HG03460 (cell line): ENCODE data around the gene FBXW12.
"Not testable (repeated sequence)": the region's sequence is repeated elsewhere in the genome, so short reads cannot be mapped to it uniquely, and the experiment has no call there.

Experiments
- ATAC-seq: cut with Tn5 transposase; IDR thresholded peaks from one replicate; pipeline ENCODE4 v1.9.1; 2021; ENCODE audit not compliant: unreplicated experiment

FBXW12 gene

DNA sequence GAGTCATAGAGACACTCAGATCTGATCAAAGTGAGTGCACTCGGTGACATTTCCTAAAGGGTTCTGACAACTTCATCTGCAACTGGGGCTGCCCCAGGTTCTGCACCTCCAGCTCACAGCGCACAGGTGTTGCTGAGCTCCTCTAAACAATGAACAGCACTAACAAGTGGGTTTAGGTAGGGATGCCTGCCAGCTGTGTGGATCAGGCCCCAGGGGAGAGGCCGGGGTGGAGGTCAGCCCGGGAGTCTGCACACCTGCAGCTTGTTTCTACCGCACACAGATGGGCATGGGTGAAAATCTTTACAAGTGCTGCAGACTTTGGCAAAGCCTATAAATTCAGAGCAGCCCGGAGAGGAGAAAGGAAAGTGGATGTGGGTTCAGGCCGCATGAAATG is 355 bp downstream of the FBXW12 start:
- ATAC-seq = no peak

DNA sequence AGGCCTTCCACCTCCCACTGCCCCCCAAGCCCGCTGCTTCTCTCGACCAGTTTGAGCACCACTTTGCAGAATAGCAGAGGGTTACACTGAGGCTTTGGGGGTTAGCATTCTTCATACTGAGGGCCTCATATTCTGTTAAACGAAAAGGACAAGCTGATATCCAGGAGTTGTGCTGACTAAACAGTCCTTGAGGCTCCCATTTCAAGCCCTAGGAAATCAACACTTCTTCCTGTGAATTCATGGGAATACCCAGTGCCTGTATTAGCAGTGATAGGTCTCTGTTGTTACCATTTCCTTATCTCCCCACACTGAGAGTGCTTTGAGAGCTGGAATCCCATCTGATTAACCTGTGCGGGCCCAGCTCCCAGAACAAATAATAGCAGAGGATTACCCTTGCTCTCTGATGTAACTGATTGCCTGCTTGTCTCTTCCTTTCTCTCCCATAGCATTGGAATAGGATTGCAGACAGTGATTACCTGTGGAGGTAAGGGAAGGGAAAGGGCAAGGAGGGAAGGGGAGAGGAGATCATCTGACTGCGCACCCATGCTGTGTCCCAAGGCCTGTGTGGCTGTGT is 930 bp downstream of the FBXW12 start:
- no peak for ATAC-seq

DNA sequence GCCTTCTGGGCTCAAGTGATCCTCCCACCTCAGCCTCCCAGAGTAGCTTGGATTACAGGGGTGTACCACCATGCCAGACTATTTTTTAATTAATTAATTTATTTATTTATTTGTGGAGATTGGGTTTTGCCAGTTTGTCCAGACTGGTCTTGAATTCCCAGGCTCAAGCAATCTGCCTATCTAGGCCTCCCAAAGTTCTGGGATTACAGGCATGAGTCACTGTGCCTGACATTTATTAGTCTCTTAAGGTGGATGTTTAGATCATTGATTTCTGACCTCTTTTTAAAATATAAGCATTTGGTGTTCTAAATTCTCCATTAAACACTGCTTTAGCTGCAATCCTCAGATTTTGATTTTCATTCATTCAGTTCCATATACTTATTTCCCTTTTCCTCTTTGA is 15.6 kb downstream of the FBXW12 start:
- no peak for ATAC-seq

DNA sequence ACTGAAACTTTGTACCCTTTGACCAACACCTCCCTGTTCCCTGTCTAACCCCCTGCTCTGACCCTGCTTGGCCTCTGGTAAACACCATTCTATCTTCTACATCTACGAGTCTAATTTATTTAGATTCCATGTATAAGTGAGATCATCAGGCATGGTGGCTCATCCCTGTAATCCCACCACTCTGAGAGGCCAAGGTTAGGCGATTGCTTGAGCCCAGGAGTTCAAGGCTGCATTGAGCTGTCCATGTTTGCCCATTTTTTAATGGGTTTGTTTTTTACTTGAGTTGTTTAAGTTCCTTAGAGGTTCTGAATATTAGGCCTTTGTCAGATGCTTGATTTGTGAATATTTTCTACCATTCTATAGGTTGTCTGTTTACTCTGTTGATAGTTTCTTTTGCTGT is 16.9 kb downstream of the FBXW12 start:
- no peak for ATAC-seq

DNA sequence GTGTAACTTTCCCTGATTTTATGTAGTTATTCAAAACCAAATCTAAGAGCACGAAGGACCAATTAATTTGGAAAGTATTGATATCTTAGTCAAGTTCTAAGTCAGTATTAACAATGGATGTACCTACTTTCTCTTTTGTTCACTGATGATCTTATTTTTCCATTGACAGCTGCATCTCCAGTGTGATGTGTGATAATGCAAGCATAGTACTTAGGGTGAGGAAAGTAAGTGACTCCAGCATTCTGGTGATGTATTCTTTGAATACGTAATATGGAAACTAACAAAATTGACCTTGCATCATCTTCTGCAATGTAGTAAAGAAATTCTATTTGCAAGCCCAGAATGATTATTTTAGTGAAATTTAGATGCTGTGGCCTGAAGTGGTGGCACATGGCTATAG is 22.4 kb downstream of the FBXW12 start:
- ATAC-seq = no peak

DNA sequence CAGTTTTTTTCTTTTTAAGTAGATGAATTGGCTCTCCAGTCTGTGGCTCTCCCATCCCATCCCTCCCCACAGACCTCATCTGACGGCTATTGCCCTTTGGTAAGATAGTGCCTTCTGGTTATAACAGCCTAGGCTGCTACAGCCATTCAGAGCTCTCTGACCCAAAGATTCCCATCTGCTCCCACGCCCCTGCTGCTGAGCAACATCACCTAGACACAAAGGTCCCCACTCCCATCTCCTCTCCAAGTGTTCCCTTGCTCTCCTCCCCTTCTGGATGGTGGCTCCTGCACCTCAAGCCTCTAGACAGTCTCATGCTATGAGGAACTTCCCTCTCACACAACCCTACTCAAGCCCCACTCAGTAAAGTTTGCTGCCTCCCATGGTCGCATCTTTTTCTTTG is 23.7 kb downstream of the FBXW12 start:
- no peak for ATAC-seq

DNA sequence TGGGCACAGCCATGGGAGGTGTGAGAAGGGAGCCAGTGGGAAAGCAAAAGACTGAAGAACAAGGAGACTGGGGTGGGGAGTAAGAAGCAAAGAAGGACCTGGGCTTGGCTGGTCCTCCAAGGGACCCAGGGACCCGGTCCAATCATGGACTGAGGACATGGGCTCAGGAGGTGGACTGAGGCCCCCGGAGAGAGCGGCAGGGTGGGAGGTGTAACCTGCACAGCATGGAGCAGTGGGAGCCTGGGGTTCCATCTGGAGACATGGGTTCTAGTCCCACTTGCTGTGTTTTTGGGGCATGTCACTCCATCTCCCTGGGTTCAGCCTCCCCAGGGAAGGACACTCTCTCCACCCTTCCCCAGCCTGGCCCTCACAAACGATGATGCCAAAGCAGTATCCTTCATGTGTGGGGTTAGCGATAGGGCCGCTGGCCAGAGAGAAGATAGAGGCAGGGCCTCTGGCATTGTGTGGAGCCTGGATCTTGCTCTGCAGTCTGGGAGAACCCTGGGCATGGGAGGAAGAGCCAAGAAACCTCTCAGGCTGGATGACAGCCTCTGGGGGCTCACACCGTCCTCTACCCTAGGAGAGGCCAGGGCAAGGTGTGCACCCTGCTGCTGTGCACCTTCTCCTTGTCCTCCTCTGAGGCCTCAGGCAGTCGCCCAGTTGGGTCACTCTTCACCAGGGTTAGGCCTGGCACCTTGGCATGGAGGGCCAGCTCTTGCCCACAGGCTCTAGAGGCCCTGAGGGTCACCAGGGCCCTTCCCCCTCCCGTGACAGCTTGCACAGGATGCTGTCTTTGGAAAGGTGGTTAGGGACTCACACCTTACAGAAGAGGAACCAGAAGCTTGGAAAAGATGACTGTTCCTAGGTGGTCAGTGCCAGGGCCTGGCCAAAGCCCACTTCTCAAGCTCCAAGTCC is 26.0 kb downstream of the FBXW12 start:
- ATAC-seq = no peak

DNA sequence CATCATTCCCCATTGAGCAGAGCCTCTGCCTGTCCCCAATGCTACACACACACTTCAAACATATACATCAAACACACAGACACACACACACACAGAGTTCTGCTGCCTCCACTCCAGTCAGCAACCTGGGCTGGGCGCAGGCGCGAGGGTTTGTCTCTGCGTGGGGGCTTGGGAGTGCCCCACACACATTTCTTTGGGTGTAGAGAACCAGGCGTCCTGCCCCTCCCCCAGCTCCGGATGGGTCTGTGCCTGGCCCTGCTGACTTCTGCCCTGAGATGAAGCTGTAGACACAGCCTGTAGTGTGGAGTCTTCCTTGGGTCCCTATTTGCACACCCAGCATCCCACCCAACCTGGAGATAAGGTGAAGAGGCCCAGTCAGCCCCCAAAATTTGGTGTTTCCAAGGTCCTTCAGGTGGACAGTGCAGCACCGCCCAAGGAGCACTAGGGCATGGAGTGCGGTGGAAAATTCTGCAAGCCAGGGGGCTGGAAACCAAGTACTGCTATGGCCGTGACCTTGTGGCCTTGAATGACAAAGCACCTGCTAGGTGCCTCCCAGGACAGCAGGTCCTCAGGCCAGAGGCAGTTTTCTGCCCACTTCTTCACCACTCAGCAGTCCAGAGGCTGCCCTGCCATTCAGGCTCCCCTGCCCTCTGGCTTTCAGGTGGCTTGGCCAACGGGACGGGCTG is 26.8 kb downstream of the FBXW12 start:
- no peak for ATAC-seq

DNA sequence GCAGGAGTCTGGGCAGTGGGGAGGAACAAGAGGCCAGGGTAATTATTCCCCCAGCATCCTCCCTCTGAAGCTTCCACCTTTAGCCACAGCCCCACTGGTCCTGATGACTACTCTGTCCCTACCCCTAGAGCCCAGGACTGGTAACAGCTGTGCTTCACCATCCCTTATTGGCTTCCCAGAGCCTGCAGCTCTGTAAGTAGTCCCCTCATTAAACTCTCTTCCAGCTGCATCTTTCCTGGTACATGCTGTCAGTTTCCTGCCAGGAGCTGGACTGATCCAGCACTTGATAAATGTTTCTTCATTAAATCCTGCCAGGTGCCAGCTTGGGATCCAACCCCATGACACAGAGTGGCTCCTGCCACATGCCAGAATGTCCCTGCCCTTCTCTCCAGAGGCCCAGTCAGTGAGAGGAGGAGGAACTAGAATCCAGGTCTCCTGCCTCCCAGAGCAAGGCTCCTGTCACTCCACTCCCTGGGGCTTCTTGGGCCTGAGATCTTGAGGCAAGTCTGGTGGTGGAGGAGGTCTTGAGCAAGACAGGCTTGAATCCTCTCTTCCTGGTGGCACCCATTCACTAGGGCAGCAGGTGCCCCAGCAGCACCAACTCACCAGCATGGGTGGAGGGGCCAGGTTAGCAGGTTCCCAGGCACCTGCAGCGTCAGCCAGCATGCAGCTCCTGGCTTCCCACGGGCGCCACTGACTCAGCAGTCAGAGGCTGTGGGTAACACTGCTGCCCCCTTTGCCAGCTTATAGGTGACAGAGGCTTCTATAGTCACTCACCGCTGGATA is 27.6 kb downstream of the FBXW12 start:
- ATAC-seq = no peak

DNA sequence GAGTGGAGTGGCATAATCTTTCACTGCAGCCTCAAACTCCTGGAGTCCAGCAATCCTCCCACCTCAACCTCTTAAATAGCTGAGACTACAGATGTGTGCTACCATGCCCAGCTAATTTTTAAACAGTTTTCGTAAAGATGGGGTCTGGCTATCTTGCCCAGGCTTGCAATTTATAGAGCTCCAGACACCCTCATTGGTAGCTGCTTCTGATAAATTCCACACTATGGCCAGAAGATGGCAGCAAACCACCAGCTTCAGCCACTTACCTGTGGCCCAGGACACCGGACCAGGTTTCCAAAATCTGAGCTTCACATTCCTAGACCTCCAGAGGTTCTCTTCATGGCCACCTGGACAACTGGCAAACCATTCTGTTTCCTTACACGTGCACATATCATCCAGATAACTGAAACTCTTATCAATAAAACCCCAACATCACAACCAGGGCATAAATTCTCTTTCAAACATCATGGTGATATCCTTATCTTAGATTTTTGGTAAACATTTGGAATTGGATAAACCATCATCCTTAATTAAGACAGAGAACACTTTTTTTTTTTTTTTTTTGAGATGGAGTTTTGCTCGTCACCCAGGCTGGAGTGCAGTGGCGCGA is 28.9 kb downstream of the FBXW12 start:
- no peak for ATAC-seq

DNA sequence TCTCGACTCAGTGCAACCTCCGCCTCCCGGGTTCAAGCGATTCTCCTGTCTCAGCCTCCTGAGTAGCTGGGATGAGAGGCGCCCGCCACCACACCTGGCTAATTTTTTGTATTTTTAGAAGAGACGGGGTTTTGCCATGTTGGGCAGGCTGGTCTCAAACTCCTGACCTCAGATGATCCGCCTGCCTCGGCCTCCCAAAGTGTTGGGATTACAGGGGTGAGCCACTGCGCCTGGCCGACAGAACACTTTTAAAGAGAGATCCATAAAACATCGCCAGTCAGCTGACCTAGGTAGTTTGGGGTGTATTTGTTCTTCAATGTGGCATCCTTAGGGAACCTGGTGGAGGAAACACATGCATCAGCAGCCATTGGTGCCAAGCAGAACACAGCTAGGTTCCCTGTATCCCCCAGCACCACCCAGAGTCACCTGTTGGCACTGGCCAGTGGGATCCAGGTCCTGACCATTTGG is 29.4 kb downstream of the FBXW12 start:
- ATAC-seq = not testable (repeated sequence)

DNA sequence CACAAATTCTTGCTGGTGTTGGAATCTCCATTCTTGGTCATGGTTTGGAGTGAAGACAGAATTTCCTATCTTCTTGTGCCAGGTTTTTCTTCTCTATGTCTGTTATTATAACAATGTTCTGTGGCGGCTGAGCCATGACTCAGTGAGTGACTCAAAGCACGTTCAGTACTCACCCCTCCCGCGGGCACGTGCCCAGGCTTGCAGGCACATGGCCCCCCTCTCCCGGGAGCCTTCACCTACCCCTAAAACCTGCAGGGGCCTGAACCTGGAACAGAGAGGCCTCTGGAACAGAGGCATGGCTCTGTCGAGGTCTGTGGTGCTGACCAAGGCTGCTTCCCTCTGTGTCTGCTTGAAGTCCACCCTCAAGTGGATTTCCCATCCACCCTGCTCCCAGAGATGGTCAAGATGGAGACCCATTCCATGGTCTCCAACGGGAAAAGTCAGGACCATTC is 30.3 kb downstream of the FBXW12 start:
- ATAC-seq = no peak

DNA sequence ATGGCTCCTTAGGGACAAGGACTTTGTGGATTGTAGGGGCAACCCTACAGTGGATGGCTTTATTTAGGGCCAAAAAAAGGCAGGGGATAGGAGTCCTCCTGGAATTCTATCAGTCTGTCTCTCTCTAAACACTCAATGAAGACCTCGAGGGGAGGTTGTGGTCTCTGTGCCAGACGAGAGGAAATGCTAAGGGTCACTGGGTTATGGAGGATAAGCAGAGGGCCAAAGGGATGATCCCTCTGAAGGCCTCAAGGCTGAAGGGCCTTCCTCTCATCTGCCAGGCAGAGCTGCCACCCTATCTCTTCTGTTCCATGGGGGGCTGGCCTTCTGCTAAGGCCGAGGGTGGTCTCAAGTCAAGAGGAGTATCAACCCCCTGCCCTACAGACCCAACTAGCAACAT is 30.9 kb downstream of the FBXW12 start:
- ATAC-seq = no peak

DNA sequence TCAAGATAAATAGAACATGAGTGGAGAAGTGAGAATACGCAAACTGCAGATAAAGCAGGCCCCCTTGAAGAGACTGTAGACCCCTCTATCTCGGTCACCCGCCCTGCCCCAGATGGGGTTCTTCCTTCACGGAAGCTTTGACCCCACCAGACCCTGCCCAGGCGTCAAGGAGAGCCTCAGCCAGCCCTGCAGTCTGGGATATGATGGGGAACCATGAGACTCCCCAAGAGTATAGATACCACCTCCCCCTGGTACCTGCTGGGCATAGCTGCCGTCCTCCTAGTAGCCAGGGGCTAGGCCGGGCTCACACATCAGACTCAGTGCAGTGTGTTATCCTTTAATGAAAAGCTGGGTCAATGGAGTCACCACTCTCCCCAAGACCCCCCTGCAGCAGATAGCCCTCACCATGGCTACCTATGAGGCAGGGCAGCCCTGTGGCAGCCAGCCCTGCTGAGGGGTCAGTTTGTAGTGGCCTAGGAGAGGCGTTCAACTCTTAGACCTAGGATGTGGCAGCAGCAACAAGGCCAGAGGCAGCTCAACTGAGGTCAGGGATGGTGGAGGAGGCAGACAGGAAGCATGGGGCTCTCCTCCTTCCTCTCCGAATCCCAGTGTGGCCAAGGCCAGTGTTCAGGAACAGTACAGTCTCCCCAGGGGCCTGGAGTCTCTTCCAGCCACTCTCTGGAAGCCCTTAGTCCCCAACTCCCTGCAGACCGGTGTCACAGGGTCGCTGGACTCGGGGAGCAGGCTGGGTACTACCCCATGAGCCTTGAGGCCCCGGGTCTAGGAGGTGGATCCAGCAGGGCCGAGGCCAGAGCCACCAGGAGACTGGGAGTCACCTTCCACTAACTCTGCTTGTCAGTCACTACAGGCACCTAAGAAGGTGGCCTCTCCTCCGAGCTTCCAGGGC is 31.8 kb downstream of the FBXW12 start:
- no peak for ATAC-seq

DNA sequence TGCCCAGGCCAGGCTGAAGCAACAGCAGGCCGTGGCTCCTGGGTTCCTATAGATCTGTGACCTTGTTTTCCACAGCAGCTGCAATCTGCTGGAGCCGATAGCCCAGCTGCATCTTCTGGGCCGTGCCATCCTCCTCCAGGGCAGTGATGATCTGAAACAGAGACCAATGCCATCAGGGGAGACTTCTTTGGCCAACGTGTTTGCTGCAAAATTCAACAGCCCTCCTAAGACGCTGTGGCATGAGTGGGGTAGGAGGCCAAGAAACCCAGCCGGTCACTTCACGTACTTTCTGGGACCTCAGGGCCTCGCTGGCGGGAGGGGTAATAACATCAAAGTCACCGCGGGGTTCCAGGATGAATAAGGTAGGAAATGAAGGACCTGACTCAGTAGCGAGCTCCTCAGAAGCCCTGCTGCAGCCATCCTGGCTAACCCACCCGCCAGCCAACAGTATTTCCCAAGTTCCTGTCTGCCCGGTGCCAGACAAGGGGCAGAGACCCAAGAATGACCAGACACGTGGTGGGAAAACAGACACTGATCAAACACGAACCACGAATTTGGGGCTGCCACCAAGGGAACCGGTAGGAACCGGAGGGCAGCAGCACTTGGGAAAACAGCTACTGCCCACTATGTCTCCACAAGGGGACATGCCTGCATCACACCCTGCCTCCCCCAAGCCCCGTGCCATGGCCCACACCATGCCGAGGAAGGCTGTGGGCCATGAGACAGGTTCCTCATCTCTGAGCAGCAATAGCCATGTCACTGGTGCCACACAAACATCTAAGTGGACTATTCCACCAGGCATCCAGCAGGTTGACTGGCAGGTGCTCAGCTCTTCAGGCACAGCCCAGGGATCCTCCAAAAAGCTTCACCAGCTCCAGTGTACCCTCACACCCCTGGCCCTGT is 32.7 kb downstream of the FBXW12 start:
- ATAC-seq = no peak

DNA sequence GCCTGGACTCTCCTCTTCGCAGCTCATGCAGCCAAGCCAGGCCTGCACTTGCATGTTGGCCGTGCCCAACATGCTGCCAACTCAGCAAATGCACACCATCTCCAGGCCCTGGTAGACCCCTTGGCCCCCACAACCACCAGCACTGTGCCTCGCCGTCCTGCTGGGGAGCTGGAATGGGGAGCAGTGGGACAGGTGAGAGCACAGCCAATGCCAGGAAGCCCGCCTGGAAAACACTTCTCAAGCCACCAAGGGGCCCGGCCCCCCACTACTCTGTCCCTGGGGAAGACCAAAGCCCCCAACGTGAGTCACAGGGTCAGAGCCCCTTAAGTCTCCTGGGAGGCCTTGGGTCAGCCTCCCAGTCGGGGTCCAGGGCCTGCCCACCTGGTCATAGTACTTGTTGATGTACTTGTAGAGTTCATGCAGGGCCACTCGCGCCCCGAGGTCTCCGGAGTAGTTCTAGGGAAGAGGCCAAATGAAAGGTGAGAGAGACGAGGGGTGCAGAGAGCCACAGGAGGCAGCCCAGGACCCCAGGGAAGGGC is 33.4 kb downstream of the FBXW12 start:
- ATAC-seq = no peak

DNA sequence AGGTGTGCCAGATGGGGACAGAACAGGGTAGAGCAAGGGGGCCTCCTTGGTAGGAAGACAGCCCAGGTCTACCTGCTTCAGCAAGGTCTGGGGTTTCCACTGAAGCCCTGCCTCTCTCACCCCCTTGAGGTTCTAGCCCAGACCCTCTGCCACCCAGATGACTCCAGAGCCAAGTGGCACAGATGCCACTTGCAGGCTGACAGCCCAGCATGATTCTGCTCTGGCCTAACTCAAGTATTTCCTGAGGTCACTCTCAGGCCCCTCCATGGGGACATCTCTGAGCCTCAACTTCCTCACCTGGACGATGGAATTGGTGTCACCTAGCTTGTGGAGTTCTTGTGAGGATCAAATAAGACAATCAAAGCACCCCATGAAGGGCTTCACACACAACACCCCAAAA is 34.0 kb downstream of the FBXW12 start:
- no peak for ATAC-seq
